Mesenchymal stem cell (in vitro differentiated cells and primary cell): ENCODE results near the gene IRF5.

ENCODE experiments used
- DNase-seq: peaks from one replicate; pipeline ENCODE4 v3.0.0-alpha.2; 2013
- H2AFZ ChIP-seq: one replicate; pipeline ENCODE4 v1.6.1; 2013; ENCODE audit warnings: low read depth, mild to moderate bottlenecking, control low read depth, inconsistent platforms, low read length, moderate library complexity
- H2AK5ac ChIP-seq: 2 replicates; pipeline ENCODE4 v1.6.1; 2013; ENCODE audit warnings: low read length, moderate library complexity, mild to moderate bottlenecking, inconsistent platforms; ENCODE audit not compliant: severe bottlenecking
- H2BK120ac ChIP-seq: one replicate; pipeline ENCODE4 v1.6.1; 2013; ENCODE audit warnings: low read depth, mild to moderate bottlenecking, inconsistent platforms, low read length, moderate library complexity
- H2BK12ac ChIP-seq, 2 experiments: one replicate each; pipeline ENCODE4 v1.6.1; 2013; ENCODE audit warnings: inconsistent platforms in 2 of 2, low read length in 2 of 2, mild to moderate bottlenecking in 2 of 2, moderate library complexity in 2 of 2, control low read depth in 1 of 2
- H2BK15ac ChIP-seq: one replicate; pipeline ENCODE4 v1.6.1; 2013; ENCODE audit warnings: mild to moderate bottlenecking, low read depth, inconsistent platforms; ENCODE audit not compliant: poor library complexity, severe bottlenecking
- H2BK5ac ChIP-seq: 2 replicates; pipeline ENCODE4 v1.6.1; 2013; ENCODE audit warnings: low read depth, mild to moderate bottlenecking, low read length, control low read depth, inconsistent platforms; ENCODE audit not compliant: poor library complexity, severe bottlenecking
- H3K14ac ChIP-seq, 2 experiments: one replicate each; pipeline ENCODE4 v1.6.1; 2013; ENCODE audit warnings: inconsistent platforms in 2 of 2, low read length in 2 of 2, control low read depth in 1 of 2, mild to moderate bottlenecking in 1 of 2, moderate library complexity in 1 of 2
- H3K18ac ChIP-seq, 2 experiments: one replicate each; pipeline ENCODE4 v1.6.1; 2013; ENCODE audit warnings: inconsistent platforms in 2 of 2, low read length in 2 of 2, control low read depth in 1 of 2, low read depth in 1 of 2, mild to moderate bottlenecking in 1 of 2
- H3K23ac ChIP-seq, 2 experiments: one replicate each; pipeline ENCODE4 v1.6.1; 2013; ENCODE audit warnings: inconsistent platforms in 2 of 2, low read length in 2 of 2, mild to moderate bottlenecking in 2 of 2, moderate library complexity in 2 of 2, control low read depth in 1 of 2
- H3K27ac ChIP-seq: 2 replicates; pipeline ENCODE4 v1.5.1; 2013; ENCODE audit warnings: mild to moderate bottlenecking, moderate library complexity, low read length, control low read depth, inconsistent platforms; ENCODE audit not compliant: poor library complexity, severe bottlenecking
- H3K27me3 ChIP-seq, 2 experiments: 2 replicates each; pipeline versions ENCODE4 v1.6.1 to v1.7.0; 2013; ENCODE audit warnings: low read length in 2 of 2, mild to moderate bottlenecking in 2 of 2, moderate library complexity in 2 of 2, control low read depth in 1 of 2, inconsistent platforms in 1 of 2; ENCODE audit not compliant: control insufficient read depth in 1 of 2, insufficient read depth in 1 of 2
- H3K36me3 ChIP-seq, 2 experiments: 2 replicates each; pipeline versions ENCODE4 v1.6.1 to v1.7.0; 2013; ENCODE audit warnings: low read length in 2 of 2, control low read depth in 1 of 2, inconsistent platforms in 1 of 2, low read depth in 1 of 2, mild to moderate bottlenecking in 1 of 2; ENCODE audit not compliant: insufficient read depth in 2 of 2, control insufficient read depth in 1 of 2
- H3K4ac ChIP-seq, 2 experiments: one replicate each; pipeline ENCODE4 v1.6.1; 2013; ENCODE audit warnings: inconsistent platforms in 2 of 2, low read length in 2 of 2, mild to moderate bottlenecking in 2 of 2, moderate library complexity in 2 of 2, control low read depth in 1 of 2, low read depth in 1 of 2
- H3K4me1 ChIP-seq: 2 replicates; pipeline ENCODE4 v1.6.1; 2013; ENCODE audit warnings: low read depth, low read length, control low read depth; ENCODE audit not compliant: control insufficient read depth, insufficient read depth
- H3K4me2 ChIP-seq: 2 replicates; pipeline ENCODE4 v1.6.1; 2013; ENCODE audit warnings: low read length, mild to moderate bottlenecking, inconsistent platforms; ENCODE audit not compliant: poor library complexity, severe bottlenecking
- H3K4me3 ChIP-seq, 2 experiments: 2 replicates each; pipeline versions ENCODE4 v1.5.1 to v1.7.0; 2013; ENCODE audit warnings: low read length in 2 of 2, mild to moderate bottlenecking in 2 of 2, control low read depth in 1 of 2, low read depth in 1 of 2; ENCODE audit not compliant: insufficient read depth in 1 of 2
- H3K79me1 ChIP-seq: replicated peaks from 2 replicates; pipeline ENCODE4 v1.6.1; 2013; ENCODE audit warnings: mild to moderate bottlenecking, control low read depth, low read length, inconsistent platforms; ENCODE audit not compliant: poor library complexity, severe bottlenecking
- H3K9ac ChIP-seq: 2 replicates; pipeline ENCODE4 v1.7.0; 2013; ENCODE audit warnings: mild to moderate bottlenecking, low read length, moderate library complexity
- H3K9me3 ChIP-seq: 2 replicates; pipeline ENCODE4 v1.7.0; 2013; ENCODE audit warnings: mild to moderate bottlenecking, low read length; ENCODE audit not compliant: control insufficient read depth
- H4K8ac ChIP-seq: one replicate; pipeline ENCODE4 v1.6.1; 2013; ENCODE audit warnings: inconsistent platforms, mild to moderate bottlenecking, low read length, moderate library complexity
- H4K91ac ChIP-seq: one replicate; pipeline ENCODE4 v1.6.1; 2013; ENCODE audit warnings: mild to moderate bottlenecking, low read length, inconsistent platforms
- WGBS: methylation state at CpG from one replicate; pipeline ENCODE4 v1.1.7; 2013; ENCODE audit warnings: mixed read lengths; 5-methylcytosine and 5-hydroxymethylcytosine counted together

IRF5 gene

GRCh38 chr7:128947854-128948253 is 10.1 kb downstream of the IRF5 start:
- Histone ChIP-seq H2AFZ (no peak overlapping the region), H2AK5ac (no peak overlapping the region)
- 86% methylated on average over 9 of the region's 9 CpGs for WGBS

DNA sequence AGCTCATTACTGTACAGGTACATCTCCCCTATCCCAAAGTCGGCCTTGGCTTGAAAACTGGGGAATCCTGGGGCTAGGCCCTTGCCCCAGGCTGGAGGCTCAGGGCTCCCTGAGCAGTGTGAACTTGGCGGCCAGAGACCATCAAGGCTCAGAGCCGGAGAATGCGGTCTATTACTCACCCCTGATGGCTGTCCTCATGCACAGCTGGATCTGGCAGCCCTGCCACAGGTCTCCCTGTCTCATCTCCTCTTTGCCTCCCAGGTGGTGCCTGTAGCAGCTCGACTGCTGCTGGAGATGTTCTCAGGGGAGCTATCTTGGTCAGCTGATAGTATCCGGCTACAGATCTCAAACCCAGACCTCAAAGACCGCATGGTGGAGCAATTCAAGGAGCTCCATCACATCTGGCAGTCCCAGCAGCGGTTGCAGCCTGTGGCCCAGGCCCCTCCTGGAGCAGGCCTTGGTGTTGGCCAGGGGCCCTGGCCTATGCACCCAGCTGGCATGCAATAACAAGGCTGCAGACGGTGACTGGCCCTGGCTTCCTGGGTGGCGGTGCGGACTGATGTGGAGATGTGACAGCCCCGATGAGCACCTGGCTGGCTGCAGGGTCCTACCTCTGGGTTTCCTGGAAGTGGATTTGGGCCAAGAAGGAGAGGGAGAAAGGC is 10.7 kb downstream of the IRF5 start:
- no peak overlapping the region for H2BK15ac ChIP-seq
- no peak overlapping the region for H2BK5ac ChIP-seq
- H2BK120ac ChIP-seq, result no peak overlapping the region
- H3K14ac ChIP-seq, result peak overlapping the region in 1 of 2 experiments; percentile 49
- no peak overlapping the region for H3K4ac ChIP-seq
- peaks cover 27 to 37% of the 10 kb centered on the region in 2 experiments for H3K36me3 ChIP-seq
- H4K8ac ChIP-seq, result no peak overlapping the region
- no peaks in the 10 kb centered on the region for H3K79me1 ChIP-seq
- no peak overlapping the region for H3K27ac ChIP-seq
- H3K9me3 ChIP-seq, result no peaks in the 10 kb centered on the region
- H3K18ac ChIP-seq, result no peak overlapping the region
- H3K4me2 ChIP-seq, result no peak overlapping the region
- H2BK12ac ChIP-seq, result no peak overlapping the region
- no peak overlapping the region for H2AFZ ChIP-seq
- no peak overlapping the region for H4K91ac ChIP-seq
- no peak for DNase-seq
- H3K4me1 ChIP-seq, result peaks cover 13% of the 10 kb centered on the region
- H3K27me3 ChIP-seq, result peaks cover 0 to 17% of the 10 kb centered on the region in 2 experiments
- H3K23ac ChIP-seq, result no peak overlapping the region
- 89% methylated on average over 12 of the region's 12 CpGs for WGBS
- no peak overlapping the region for H3K4me3 ChIP-seq
- H3K9ac ChIP-seq, result no peak overlapping the region
- no peak overlapping the region for H2AK5ac ChIP-seq

More at GRCh38 chr7:128947854-128948253, 10.1 kb downstream of the IRF5 start:
- Histone ChIP-seq H3K4me2 (no peak overlapping the region), H3K79me1 (no peaks in the 10 kb centered on the region), H3K4me1 (peaks cover 13% of the 10 kb centered on the region), H3K18ac (no peak overlapping the region), H4K8ac (peak overlapping the region; percentile 16), H3K27me3 (peaks cover 0 to 17% of the 10 kb centered on the region in 2 experiments), H3K9me3 (no peaks in the 10 kb centered on the region), H2BK120ac (no peak overlapping the region), H3K27ac (no peak overlapping the region), H3K9ac (no peak overlapping the region), H2BK5ac (no peak overlapping the region), H3K4ac (no peak overlapping the region), H3K14ac (no peak overlapping the region), H4K91ac (no peak overlapping the region), H3K36me3 (peaks cover 21 to 37% of the 10 kb centered on the region in 2 experiments), H2BK15ac (no peak overlapping the region), H3K4me3 (no peak overlapping the region), H3K23ac (no peak overlapping the region), H2BK12ac (no peak overlapping the region)
- DNase-seq, result no peak

DNA sequence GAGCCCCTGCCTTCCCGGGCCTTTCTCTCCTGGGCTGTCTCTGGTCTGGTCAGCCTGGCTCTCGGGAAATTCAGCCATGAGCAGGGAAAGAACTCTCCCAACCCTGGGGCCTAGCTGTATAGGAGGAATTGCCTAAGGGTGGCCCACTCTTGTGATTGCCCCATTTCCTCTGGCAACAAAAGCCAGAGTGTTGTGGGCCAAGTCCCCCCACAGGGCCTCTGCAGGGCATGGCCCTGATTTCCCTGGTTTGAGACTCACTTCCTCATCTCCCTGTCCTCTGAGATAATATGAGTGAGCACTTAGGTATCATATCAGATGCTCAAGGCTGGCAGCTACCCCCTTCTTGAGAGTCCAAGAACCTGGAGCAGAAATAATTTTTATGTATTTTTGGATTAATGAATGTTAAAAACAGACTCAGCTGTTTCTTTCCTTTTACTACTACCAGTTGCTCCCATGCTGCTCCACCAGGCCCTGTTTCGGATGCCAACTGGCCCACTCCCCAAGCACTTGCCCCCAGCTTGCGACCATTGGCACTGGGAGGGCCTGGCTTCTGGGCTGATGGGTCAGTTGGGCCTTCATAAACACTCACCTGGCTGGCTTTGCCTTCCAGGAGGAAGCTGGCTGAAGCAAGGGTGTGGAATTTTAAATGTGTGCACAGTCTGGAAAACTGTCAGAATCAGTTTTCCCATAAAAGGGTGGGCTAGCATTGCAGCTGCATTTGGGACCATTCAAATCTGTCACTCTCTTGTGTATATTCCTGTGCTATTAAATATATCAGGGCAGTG is 11.4 kb downstream of the IRF5 start:
- Histone ChIP-seq H3K27me3 (peaks cover 0 to 17% of the 10 kb centered on the region in 2 experiments), H4K8ac (no peak overlapping the region), H2BK5ac (no peak overlapping the region), H3K36me3 (peaks cover 35 to 37% of the 10 kb centered on the region in 2 experiments), H2AFZ (no peak overlapping the region), H2BK120ac (no peak overlapping the region), H3K4me1 (peaks cover 13% of the 10 kb centered on the region), H3K9ac (no peak overlapping the region), H2AK5ac (no peak overlapping the region), H3K4me3 (peak overlapping the region in 1 of 2 experiments; percentile 30), H2BK15ac (no peak overlapping the region), H3K18ac (peak overlapping the region in 1 of 2 experiments; percentile 41), H3K14ac (no peak overlapping the region), H3K4ac (no peak overlapping the region), H3K27ac (no peak overlapping the region), H4K91ac (no peak overlapping the region), H3K9me3 (no peaks in the 10 kb centered on the region), H2BK12ac (no peak overlapping the region), H3K4me2 (no peak overlapping the region), H3K79me1 (peaks cover 2% of the 10 kb centered on the region), H3K23ac (no peak overlapping the region)
- WGBS, result 98% methylated on average over 4 of the region's 4 CpGs
- DNase-seq, result no peak

DNA sequence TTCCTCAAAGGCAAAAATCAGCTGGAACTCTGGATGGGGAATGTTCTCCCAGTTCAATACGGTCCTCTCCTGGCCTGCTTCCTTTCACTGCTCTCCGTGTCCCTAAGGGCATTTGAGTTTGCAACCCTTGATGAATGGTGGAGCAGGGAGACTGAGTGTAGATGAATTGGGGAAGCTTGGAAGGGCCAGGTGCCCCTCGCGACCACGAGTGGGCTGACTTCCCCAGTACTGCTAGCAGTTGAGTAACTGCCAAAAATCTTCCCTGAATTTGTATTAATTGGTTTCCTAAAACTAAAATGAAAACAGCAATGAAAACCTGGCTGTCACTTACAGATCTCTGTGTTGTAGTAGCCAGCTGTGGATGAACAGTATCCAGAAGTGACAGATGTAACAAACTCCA is 13.6 kb downstream of the IRF5 start:
- Histone ChIP-seq H3K18ac (no peak overlapping the region), H2AFZ (no peak overlapping the region), H2BK5ac (no peak overlapping the region), H3K4me1 (peaks cover 13% of the 10 kb centered on the region), H2BK15ac (no peak overlapping the region), H4K8ac (no peak overlapping the region), H3K4ac (no peak overlapping the region), H3K27me3 (peaks cover 0 to 7% of the 10 kb centered on the region in 2 experiments), H3K79me1 (peaks cover 3% of the 10 kb centered on the region), H3K9me3 (no peaks in the 10 kb centered on the region), H3K9ac (no peak overlapping the region), H3K4me3 (no peak overlapping the region), H3K4me2 (no peak overlapping the region), H4K91ac (no peak overlapping the region), H2AK5ac (no peak overlapping the region), H3K14ac (no peak overlapping the region), H2BK120ac (no peak overlapping the region), H3K23ac (no peak overlapping the region), H3K27ac (no peak overlapping the region), H3K36me3 (peaks cover 41 to 47% of the 10 kb centered on the region in 2 experiments), H2BK12ac (no peak overlapping the region)
- DNase-seq, result no peak
- 85% methylated on average over 2 of the region's 5 CpGs for WGBS
